Measurements from ENCODE around the gene GJB3. TPM values are rescaled to one million over a fixed set of nuclear protein-coding genes. Genes with fewer than 3 reads are reported as not detected.

Gene GJB3
- polyA plus RNA-seq, 1 donor (not counting 4 experiments of a cell fraction or from before 2014, with no cell fraction given) = 133 TPM

DNA sequence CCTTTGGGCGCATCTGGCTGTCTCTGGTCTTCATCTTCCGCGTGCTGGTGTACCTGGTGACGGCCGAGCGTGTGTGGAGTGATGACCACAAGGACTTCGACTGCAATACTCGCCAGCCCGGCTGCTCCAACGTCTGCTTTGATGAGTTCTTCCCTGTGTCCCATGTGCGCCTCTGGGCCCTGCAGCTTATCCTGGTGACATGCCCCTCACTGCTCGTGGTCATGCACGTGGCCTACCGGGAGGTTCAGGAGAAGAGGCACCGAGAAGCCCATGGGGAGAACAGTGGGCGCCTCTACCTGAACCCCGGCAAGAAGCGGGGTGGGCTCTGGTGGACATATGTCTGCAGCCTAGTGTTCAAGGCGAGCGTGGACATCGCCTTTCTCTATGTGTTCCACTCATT is 23.6 kb upstream of the GJB3 start:
- FAIRE-seq = no peak
- Histone ChIP-seq H3K4me2 (ENCODE audit: control insufficient read depth, extremely low read depth, insufficient read depth, low read depth, low read length) (peak overlapping the region; percentile 97), H2AFZ (ENCODE audit: control insufficient read depth, low read length) (no peak overlapping the region), H3K9me3 (ENCODE audit: control insufficient read depth, low read depth, low read length) (peaks cover 5% of the 10 kb centered on the region), H3K36me3 (ENCODE audit: control insufficient read depth in 2 of 2, extremely low read depth in 1 of 2, insufficient read depth in 2 of 2, low read length in 2 of 2) (peaks cover 16 to 35% of the 10 kb centered on the region in 2 experiments), H4K20me1 (ENCODE audit: control insufficient read depth, extremely low read depth, insufficient read depth, low read length) (no peaks in the 10 kb centered on the region), H3K4me1 (ENCODE audit: control insufficient read depth, extremely low read depth, insufficient read depth, low read length) (peaks cover 80% of the 10 kb centered on the region), H3K4me3 (ENCODE audit: control insufficient read depth in 2 of 3, extremely low read depth in 1 of 3, insufficient read depth in 2 of 3, low read depth in 1 of 3, low read length in 3 of 3) (no peak overlapping the region), H3K79me2 (ENCODE audit: control insufficient read depth, insufficient read depth, low read length) (peaks cover 63% of the 10 kb centered on the region), H3K27me3 (ENCODE audit: control insufficient read depth, extremely low read depth, insufficient read depth, low read length) (no peaks in the 10 kb centered on the region), H3K27ac (ENCODE audit: control insufficient read depth, insufficient read depth, low read length) (no peak overlapping the region), H3K9me1 (ENCODE audit: control insufficient read depth, extremely low read depth, insufficient read depth, low read length) (no peaks in the 10 kb centered on the region), H3K9ac (ENCODE audit: control insufficient read depth, extremely low read depth, insufficient read depth, low read length) (no peak overlapping the region)
- dilution Hi-C loops (cut with MboI; ENCODE audit: extremely low pct_ligation_motif_present, low sequenced_read_pairs) = no loop called here
- no peak for DNase-seq (ENCODE audit: low read depth, low spot score)
- TF ChIP-seq, protein P1, sequence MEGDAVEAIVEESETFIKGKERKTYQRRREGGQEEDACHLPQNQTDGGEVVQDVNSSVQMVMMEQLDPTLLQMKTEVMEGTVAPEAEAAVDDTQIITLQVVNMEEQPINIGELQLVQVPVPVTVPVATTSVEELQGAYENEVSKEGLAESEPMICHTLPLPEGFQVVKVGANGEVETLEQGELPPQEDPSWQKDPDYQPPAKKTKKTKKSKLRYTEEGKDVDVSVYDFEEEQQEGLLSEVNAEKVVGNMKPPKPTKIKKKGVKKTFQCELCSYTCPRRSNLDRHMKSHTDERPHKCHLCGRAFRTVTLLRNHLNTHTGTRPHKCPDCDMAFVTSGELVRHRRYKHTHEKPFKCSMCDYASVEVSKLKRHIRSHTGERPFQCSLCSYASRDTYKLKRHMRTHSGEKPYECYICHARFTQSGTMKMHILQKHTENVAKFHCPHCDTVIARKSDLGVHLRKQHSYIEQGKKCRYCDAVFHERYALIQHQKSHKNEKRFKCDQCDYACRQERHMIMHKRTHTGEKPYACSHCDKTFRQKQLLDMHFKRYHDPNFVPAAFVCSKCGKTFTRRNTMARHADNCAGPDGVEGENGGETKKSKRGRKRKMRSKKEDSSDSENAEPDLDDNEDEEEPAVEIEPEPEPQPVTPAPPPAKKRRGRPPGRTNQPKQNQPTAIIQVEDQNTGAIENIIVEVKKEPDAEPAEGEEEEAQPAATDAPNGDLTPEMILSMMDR (optimal IDR thresholded peaks at IDR 0.05 in 1 of 3, IDR thresholded peaks at IDR 0.05 in 1 of 3, conservative IDR thresholded peaks at IDR 0.05 in 1 of 3; ENCODE audit: extremely low read depth in 1 of 3, insufficient read depth in 2 of 3, low read length in 3 of 3) = no peak
- no peak for TF ChIP-seq EZH2 (IDR thresholded peaks at IDR 0.05; ENCODE audit: low read length)

DNA sequence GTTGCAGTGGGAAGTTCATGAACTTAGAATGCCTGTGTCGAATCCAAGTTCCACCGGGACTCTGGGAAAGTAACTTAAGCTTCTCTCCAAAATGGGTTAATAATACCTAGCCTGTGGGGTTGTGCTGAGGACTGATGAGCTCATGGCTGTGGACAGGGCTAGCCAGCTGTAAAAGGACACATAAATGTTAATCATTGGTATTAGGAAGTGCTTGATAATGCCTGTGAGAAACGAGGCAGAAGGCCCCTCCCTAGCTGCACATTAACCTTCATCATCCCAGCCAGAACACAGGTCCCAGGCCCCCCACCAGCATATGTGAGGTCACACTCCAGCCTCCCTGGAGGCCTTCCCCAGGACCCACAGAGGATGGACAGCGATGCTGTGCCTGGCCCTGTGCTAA is 22.3 kb upstream of the GJB3 start:
- DNase-seq (ENCODE audit: low read depth, low spot score) (no peak), FAIRE-seq (peak; percentile 83)
- Histone ChIP-seq H3K27ac (ENCODE audit: control insufficient read depth, insufficient read depth, low read length) (peak overlapping the region; percentile 77), H3K27me3 (ENCODE audit: control insufficient read depth, extremely low read depth, insufficient read depth, low read length) (no peaks in the 10 kb centered on the region), H3K9ac (ENCODE audit: control insufficient read depth, extremely low read depth, insufficient read depth, low read length) (peak overlapping the region; percentile 10), H3K9me1 (ENCODE audit: control insufficient read depth, extremely low read depth, insufficient read depth, low read length) (no peaks in the 10 kb centered on the region), H4K20me1 (ENCODE audit: control insufficient read depth, extremely low read depth, insufficient read depth, low read length) (no peaks in the 10 kb centered on the region), H3K9me3 (ENCODE audit: control insufficient read depth, low read depth, low read length) (no peaks in the 10 kb centered on the region), H3K4me2 (ENCODE audit: control insufficient read depth, extremely low read depth, insufficient read depth, low read depth, low read length) (peak overlapping the region; percentile 84), H3K4me3 (ENCODE audit: control insufficient read depth in 2 of 3, extremely low read depth in 1 of 3, insufficient read depth in 2 of 3, low read depth in 1 of 3, low read length in 3 of 3) (no peak overlapping the region), H2AFZ (ENCODE audit: control insufficient read depth, low read length) (no peak overlapping the region), H3K4me1 (ENCODE audit: control insufficient read depth, extremely low read depth, insufficient read depth, low read length) (peaks cover 90% of the 10 kb centered on the region), H3K36me3 (ENCODE audit: control insufficient read depth in 2 of 2, extremely low read depth in 1 of 2, insufficient read depth in 2 of 2, low read length in 2 of 2) (peaks cover 16 to 35% of the 10 kb centered on the region in 2 experiments), H3K79me2 (ENCODE audit: control insufficient read depth, insufficient read depth, low read length) (peaks cover 63% of the 10 kb centered on the region)
- no peak for TF ChIP-seq EZH2 (IDR thresholded peaks at IDR 0.05; ENCODE audit: low read length)
- TF ChIP-seq, protein P1 (optimal IDR thresholded peaks at IDR 0.05 in 1 of 3, IDR thresholded peaks at IDR 0.05 in 1 of 3, conservative IDR thresholded peaks at IDR 0.05 in 1 of 3; ENCODE audit: extremely low read depth in 1 of 3, insufficient read depth in 2 of 3, low read length in 3 of 3) = no peak
- dilution Hi-C loops (cut with MboI; ENCODE audit: extremely low pct_ligation_motif_present, low sequenced_read_pairs) = no loop called here

All from keratinocyte (primary cell).